Tibial nerve (tissue), 4 donors: ENCODE results near the gene SH3RF3. TPM values are rescaled to one million over a fixed set of nuclear protein-coding genes. Genes with fewer than 3 reads are reported as not detected.

Experiments
- DNase-seq, 2 donors: peaks; one replicate each; pipeline ENCODE4 v3.0.0-alpha.2; 2019; ENCODE audit warnings: low spot score in 2 of 2
- H3K27ac ChIP-seq, 4 donors: fragments of 200-600 bp; sonication (generic) in 3 of 4; one replicate each; pipeline ENCODE4 v1.5.1; 2017 to 2019; ENCODE audit warnings: mild to moderate bottlenecking in 1 of 4
- H3K27me3 ChIP-seq, 2 donors: fragments of 200-600 bp; sonication (generic) in 1 of 2; one replicate each; pipeline versions ENCODE4 v1.5.1 to v1.6.0; 2017 to 2019
- H3K36me3 ChIP-seq, 3 donors: fragments of 200-600 bp; sonication (generic); one replicate each; pipeline ENCODE4 v1.5.1; 2018 to 2019
- H3K4me1 ChIP-seq, 4 donors: fragments of 200-600 bp; sonication (generic) in 3 of 4; one replicate each; pipeline ENCODE4 v1.5.1; 2017 to 2019
- H3K4me3 ChIP-seq, 4 donors: fragments of 200-600 bp; sonication (generic) in 3 of 4; one replicate each; pipeline ENCODE4 v1.5.1; 2017 to 2019; ENCODE audit warnings: mild to moderate bottlenecking in 1 of 4, moderate library complexity in 1 of 4
- H3K9me3 ChIP-seq, 4 donors: fragments of 200-600 bp; sonication (generic) in 3 of 4; one replicate each; pipeline ENCODE4 v1.5.1; 2017 to 2019
- EP300 ChIP-seq, 2 donors: sonication (generic); formaldehyde crosslinking; IDR thresholded peaks; one replicate each; pipeline ENCODE4 v1.6.1; 2017; ENCODE audit warnings: antibody characterized with exemption in 2 of 2, mild to moderate bottlenecking in 1 of 2
- POLR2A ChIP-seq, 2 donors: fragments of 450-650 bp; IDR thresholded peaks; one replicate each; pipeline ENCODE4 v1.6.1; 2017; ENCODE audit warnings: antibody characterized with exemption in 2 of 2, mild to moderate bottlenecking in 2 of 2, moderate library complexity in 2 of 2
- WGBS, 2 donors: methylation state at CpG; one replicate each; pipeline ENCODE4 v1.1.5; 2018; 5-methylcytosine and 5-hydroxymethylcytosine counted together
- total RNA-seq, 4 donors: library from RNA; depleted of rRNA; stranded (reverse); fragments of >200 nt; gene quantifications; one replicate each; pipeline ENCODE4 v1.1.0, GENCODE V29; 2016
- TF ChIP-seq, protein P1 (sequence below), 5 experiments: fragments of 200-600 bp in 3 of 5; fragments of 450-650 bp in 2 of 5; sonication (generic) in 3 of 5; IDR thresholded peaks; one replicate each; pipeline ENCODE4 v1.5.1; 2016 to 2019; ENCODE audit warnings: antibody characterized with exemption in 5 of 5, mild to moderate bottlenecking in 3 of 5, moderate library complexity in 2 of 5

The SH3RF3 gene
- total RNA-seq, 4 donors from 2014 or later, result 6.9 to 18.0 (median 11.4) TPM

GRCh38 chr2:109466674-109467575 lies 337.9 kb downstream of the SH3RF3 start:
- H3K27me3 ChIP-seq, result no peaks in the 10 kb centered on the region
- no peak overlapping the region for H3K4me3 ChIP-seq
- H3K9me3 ChIP-seq, result no peaks in the 10 kb centered on the region
- no peak overlapping the region for H3K27ac ChIP-seq
- DNase-seq, result no peak
- no peak for TF ChIP-seq EP300 (IDR thresholded peaks at IDR 0.05)
- TF ChIP-seq POLR2A (IDR thresholded peaks at IDR 0.05), result no peak
- TF ChIP-seq, protein P1, sequence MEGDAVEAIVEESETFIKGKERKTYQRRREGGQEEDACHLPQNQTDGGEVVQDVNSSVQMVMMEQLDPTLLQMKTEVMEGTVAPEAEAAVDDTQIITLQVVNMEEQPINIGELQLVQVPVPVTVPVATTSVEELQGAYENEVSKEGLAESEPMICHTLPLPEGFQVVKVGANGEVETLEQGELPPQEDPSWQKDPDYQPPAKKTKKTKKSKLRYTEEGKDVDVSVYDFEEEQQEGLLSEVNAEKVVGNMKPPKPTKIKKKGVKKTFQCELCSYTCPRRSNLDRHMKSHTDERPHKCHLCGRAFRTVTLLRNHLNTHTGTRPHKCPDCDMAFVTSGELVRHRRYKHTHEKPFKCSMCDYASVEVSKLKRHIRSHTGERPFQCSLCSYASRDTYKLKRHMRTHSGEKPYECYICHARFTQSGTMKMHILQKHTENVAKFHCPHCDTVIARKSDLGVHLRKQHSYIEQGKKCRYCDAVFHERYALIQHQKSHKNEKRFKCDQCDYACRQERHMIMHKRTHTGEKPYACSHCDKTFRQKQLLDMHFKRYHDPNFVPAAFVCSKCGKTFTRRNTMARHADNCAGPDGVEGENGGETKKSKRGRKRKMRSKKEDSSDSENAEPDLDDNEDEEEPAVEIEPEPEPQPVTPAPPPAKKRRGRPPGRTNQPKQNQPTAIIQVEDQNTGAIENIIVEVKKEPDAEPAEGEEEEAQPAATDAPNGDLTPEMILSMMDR (IDR thresholded peaks at IDR 0.05), result no peak
- H3K4me1 ChIP-seq, result peaks cover 0 to 3% (median 0%) of the 10 kb centered on the region in 4 donors
- H3K36me3 ChIP-seq, result no peaks in the 10 kb centered on the region
- 58 to 64% methylated on average over 8 of the region's 8 CpGs for WGBS, 2 donors

DNA sequence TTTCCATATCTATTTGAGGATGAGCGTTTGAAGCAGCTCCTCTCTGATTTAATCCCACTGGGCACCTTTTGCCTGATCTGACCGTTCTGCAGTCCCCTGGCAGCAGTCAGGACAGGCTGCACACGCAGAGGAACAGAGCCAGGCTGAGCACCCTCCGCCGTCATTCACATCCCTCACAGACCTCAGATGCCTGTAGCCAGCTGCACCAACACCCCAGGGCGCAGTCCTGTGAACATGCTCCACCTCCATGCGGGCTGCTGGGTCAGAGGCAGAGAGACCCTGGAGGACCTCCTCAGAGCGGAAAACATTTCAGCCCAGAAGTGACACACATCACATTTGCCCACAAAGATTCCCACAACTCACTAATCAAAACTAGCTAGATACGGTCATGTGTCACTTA lies 338.7 kb downstream of the SH3RF3 start:
- no peaks in the 10 kb centered on the region for H3K27me3 ChIP-seq
- peaks cover 0 to 3% (median 0%) of the 10 kb centered on the region in 4 donors for H3K4me1 ChIP-seq
- H3K36me3 ChIP-seq, result no peaks in the 10 kb centered on the region
- 73 to 78% methylated on average over 9 of the region's 9 CpGs for WGBS, 2 donors
- TF ChIP-seq, protein P1 (IDR thresholded peaks at IDR 0.05), result no peak
- TF ChIP-seq EP300 (IDR thresholded peaks at IDR 0.05), result no peak
- no peak for TF ChIP-seq POLR2A (IDR thresholded peaks at IDR 0.05)
- no peak for DNase-seq
- H3K9me3 ChIP-seq, result no peaks in the 10 kb centered on the region
- H3K27ac ChIP-seq, result no peak overlapping the region
- no peak overlapping the region for H3K4me3 ChIP-seq

DNA sequence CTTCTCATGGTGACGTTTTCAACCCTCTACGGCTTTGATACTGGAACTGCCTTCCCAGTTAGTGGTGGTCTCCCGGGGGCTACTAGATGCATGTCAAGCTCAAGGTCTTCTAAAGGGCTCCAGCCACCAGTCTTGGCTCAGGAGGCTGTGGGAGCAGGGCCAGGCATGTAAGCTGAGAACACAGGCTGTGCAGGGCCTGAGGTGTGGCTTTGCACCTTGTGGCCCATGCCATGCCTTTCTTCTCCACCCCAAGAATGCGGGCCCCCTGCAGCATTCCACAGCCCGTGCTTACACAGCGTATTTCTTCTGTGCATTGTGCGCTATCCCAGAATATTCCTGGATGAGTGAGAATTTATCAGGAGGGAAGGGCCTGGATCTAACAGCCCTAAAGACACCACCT lies 339.9 kb downstream of the SH3RF3 start:
- H3K27ac ChIP-seq, result no peak overlapping the region
- TF ChIP-seq, protein P1 (IDR thresholded peaks at IDR 0.05), result no peak
- TF ChIP-seq POLR2A (IDR thresholded peaks at IDR 0.05), result no peak
- no peaks in the 10 kb centered on the region for H3K36me3 ChIP-seq
- 76 to 92% methylated on average over 7 of the region's 7 CpGs for WGBS, 2 donors
- H3K27me3 ChIP-seq, result no peaks in the 10 kb centered on the region
- H3K9me3 ChIP-seq, result no peaks in the 10 kb centered on the region
- H3K4me3 ChIP-seq, result no peak overlapping the region
- H3K4me1 ChIP-seq, result peaks cover 0 to 3% (median 0%) of the 10 kb centered on the region in 4 donors
- no peak for DNase-seq

DNA sequence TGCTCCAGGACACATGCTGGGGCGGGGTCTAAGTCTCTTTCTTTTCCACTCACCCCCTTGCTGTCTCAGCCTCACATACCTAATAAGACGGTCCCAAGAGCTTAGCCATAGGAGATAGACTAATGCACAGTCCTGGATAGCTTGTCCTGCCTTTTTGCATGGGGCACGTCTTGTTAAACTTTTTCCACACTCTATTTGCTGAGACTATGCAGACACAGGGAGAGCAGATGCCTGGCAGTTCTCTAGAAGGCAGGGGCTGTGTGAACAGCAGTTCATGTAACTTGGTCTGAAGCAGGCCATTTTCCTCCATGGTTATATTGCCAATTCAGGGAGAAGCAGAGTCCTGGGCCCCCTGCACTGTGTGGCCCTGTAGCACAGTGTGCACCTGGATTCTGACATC lies 342.7 kb downstream of the SH3RF3 start:
- no peaks in the 10 kb centered on the region for H3K27me3 ChIP-seq
- H3K27ac ChIP-seq, result no peak overlapping the region
- 90 to 94% methylated on average over 3 of the region's 3 CpGs for WGBS, 2 donors
- no peaks in the 10 kb centered on the region for H3K9me3 ChIP-seq
- DNase-seq, result no peak
- no peak for TF ChIP-seq POLR2A (IDR thresholded peaks at IDR 0.05)
- TF ChIP-seq, protein P1 (IDR thresholded peaks at IDR 0.05), result no peak
- no peak for TF ChIP-seq EP300 (IDR thresholded peaks at IDR 0.05)
- H3K36me3 ChIP-seq, result no peaks in the 10 kb centered on the region
- peaks cover 0 to 3% (median 0%) of the 10 kb centered on the region in 4 donors for H3K4me1 ChIP-seq
- H3K4me3 ChIP-seq, result no peak overlapping the region

DNA sequence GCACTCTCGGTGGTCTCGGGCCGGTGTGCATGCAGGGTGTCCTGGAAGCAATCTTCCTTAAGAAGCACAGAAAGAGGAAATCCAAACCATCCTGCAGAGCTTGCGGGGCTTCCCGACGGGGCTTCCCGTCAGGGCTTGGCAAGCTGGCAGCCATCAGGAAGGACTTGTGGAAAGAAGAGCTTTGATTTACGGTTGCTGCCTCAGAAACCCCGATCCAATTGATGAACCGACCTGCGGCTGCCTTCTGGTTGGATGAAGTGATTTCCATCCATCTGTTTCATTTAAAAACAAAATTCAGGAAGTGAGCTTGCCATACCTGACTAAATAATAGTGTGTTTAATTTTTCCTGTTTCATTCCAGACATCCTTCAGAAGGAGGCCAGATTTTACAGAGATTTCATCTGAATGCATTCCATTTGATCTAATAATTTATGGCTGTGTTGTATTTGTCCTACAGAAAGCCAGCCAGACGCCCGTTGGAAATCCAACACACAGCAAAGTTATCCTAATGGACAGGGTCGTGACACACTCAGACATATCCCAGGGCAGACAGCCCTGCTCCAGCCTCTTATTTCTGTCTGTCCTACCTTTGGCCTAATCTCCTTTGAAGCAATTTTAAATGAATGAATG lies 343.4 kb downstream of the SH3RF3 start:
- H3K36me3 ChIP-seq, result no peaks in the 10 kb centered on the region
- H3K4me3 ChIP-seq, result no peak overlapping the region
- no peaks in the 10 kb centered on the region for H3K9me3 ChIP-seq
- WGBS, 2 donors, result 76 to 78% methylated on average over 14 of the region's 14 CpGs
- no peak for DNase-seq
- H3K27me3 ChIP-seq, result no peaks in the 10 kb centered on the region
- no peak overlapping the region for H3K27ac ChIP-seq
- H3K4me1 ChIP-seq, result peaks cover 0 to 3% (median 0%) of the 10 kb centered on the region in 4 donors
- TF ChIP-seq EP300 (IDR thresholded peaks at IDR 0.05) (no peak), POLR2A (IDR thresholded peaks at IDR 0.05) (no peak)
- TF ChIP-seq, protein P1 (IDR thresholded peaks at IDR 0.05), result no peak
